T-cell (primary cell): Measurements from ENCODE around the gene DNM3. TPM values are rescaled to one million over a fixed set of nuclear protein-coding genes. Genes with fewer than 3 reads are reported as not detected.

ENCODE experiments used
- ATAC-seq, 4 experiments: fragments of 200-7000 bp in 3 of 4; fragments of 150-1000 bp in 1 of 4; cut with Tn5 transposase; replicated peaks in 1 of 4; 1 replicate in 3 of 4; 2 replicates in 1 of 4; pipeline ENCODE4 v1.10.0; 2021; ENCODE audit warnings: moderate library complexity in 3 of 4, mild to moderate bottlenecking in 2 of 4, moderate number of reproducible peaks in 1 of 4
- CTCF ChIA-PET, 2 donors: fragments of 300-600 bp; sonication (Branson Sonifier 250); formaldehyde crosslinking; loops; one replicate each; lab custom pipeline; 2022; ENCODE audit warnings: antibody characterized with exemption in 2 of 2; lab: Charles Lee
- POLR2A ChIA-PET, 2 donors: fragments of 300-600 bp; sonication (Branson Sonifier 250); formaldehyde crosslinking; loops; one replicate each; lab custom pipeline; 2022; ENCODE audit warnings: antibody characterized with exemption in 2 of 2; lab: Charles Lee
- DNase-seq, 35 experiments: peaks; one replicate each; pipeline versions ENCODE4 v3.0.0 to v3.0.0-alpha.2; 2013 to 2023
- H3K27ac ChIP-seq: one replicate; pipeline ENCODE4 v1.5.1; 2013; ENCODE audit warnings: low read length
- H3K27me3 ChIP-seq, 2 experiments: replicated peaks in 1 of 2; 1 replicate in 1 of 2; 2 replicates in 1 of 2; pipeline versions ENCODE4 v1.6.1 to v1.7.0; 2013; ENCODE audit warnings: low read length in 1 of 2, mixed read lengths in 1 of 2; ENCODE audit not compliant: control insufficient read depth in 2 of 2, insufficient read depth in 2 of 2; ENCODE audit errors: extremely low read depth in 1 of 2
- H3K36me3 ChIP-seq, 2 donors: 1 replicate in 1 of 2; 2 replicates in 1 of 2; pipeline versions ENCODE4 v1.6.1 to v1.7.0; 2013; ENCODE audit warnings: low read length in 1 of 2; ENCODE audit not compliant: control insufficient read depth in 2 of 2, insufficient read depth in 1 of 2; ENCODE audit errors: extremely low read depth in 1 of 2
- H3K4me1 ChIP-seq, 2 experiments: 1 replicate in 1 of 2; 2 replicates in 1 of 2; pipeline versions ENCODE4 v1.6.1 to v1.7.0; 2013; ENCODE audit warnings: low read length in 2 of 2, mixed read lengths in 1 of 2; ENCODE audit not compliant: insufficient read depth in 2 of 2, control insufficient read depth in 1 of 2; ENCODE audit errors: extremely low read depth in 1 of 2
- H3K4me3 ChIP-seq, 2 donors: 1 replicate in 1 of 2; 2 replicates in 1 of 2; pipeline versions ENCODE4 v1.5.1 to v1.7.0; 2013; ENCODE audit warnings: mild to moderate bottlenecking in 2 of 2, low read length in 1 of 2, moderate library complexity in 1 of 2; ENCODE audit not compliant: control insufficient read depth in 1 of 2; ENCODE audit errors: extremely low read depth in 1 of 2
- H3K9me3 ChIP-seq: 2 replicates; pipeline ENCODE4 v1.7.0; 2013
- H3K27ac Mint-ChIP-seq, 2 donors: one replicate each; pipeline ENCODE4 v1.8.0; 2020 to 2021; ENCODE audit warnings: mild to moderate bottlenecking in 2 of 2, mixed read lengths in 2 of 2
- H3K27me3 Mint-ChIP-seq, 2 donors: one replicate each; pipeline ENCODE4 v1.8.0; 2021 to 2022; ENCODE audit warnings: mixed read lengths in 2 of 2
- H3K36me3 Mint-ChIP-seq: one replicate; pipeline ENCODE4 v1.8.0; 2021; ENCODE audit warnings: mixed read lengths
- H3K4me1 Mint-ChIP-seq, 3 donors: one replicate each; pipeline ENCODE4 v1.8.0; 2020 to 2022; ENCODE audit warnings: mixed read lengths in 3 of 3, mild to moderate bottlenecking in 1 of 3
- H3K4me3 Mint-ChIP-seq, 3 donors: one replicate each; pipeline ENCODE4 v1.8.0; 2020 to 2022; ENCODE audit warnings: mild to moderate bottlenecking in 3 of 3, mixed read lengths in 3 of 3, moderate library complexity in 3 of 3
- H3K9me3 Mint-ChIP-seq, 3 donors: one replicate each; pipeline ENCODE4 v1.8.0; 2020 to 2022; ENCODE audit warnings: mixed read lengths in 3 of 3
- WGBS: methylation state at CpG from one replicate; pipeline ENCODE4 v1.1.5; 2013; ENCODE audit warnings: missing lambda C conversion rate; ENCODE audit not compliant: insufficient coverage; 5-methylcytosine and 5-hydroxymethylcytosine counted together
- total RNA-seq, 35 experiments: library from RNA in 6 of 35; stranded (reverse) in 6 of 35; fragments of 120-200 nt in 1 of 35; gene quantifications; one replicate each; pipeline versions ENCODE4 v1.2.1 to v1.2.4 and lab custom pipeline; 2013 to 2026

DNM3 gene
- total RNA-seq, 5 donors from 2014 or later (not counting 1 experiment from before 2014, with no cell fraction given): 2.0 to 2.8 (median 2.4) TPM

DNA sequence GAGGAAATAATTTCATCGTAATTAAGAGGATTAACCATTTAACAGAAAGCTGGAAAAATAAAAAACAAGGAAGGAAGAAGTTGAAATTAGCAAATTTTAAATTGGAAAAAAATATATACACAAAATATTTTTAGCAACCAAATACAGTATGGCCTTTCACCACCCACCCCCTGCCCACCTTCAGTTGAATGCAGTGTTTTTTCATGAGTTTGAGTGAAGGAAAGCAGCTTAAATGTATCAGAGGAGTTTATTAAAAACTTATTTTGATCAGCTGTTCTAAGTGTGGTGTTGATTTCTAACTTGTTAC is 249.2 kb downstream of the DNM3 start:
- Histone ChIP-seq H3K4me1 (no peaks in the 10 kb centered on the region), H3K36me3 (no peaks in the 10 kb centered on the region), H3K27ac (no peak overlapping the region), H3K4me3 (no peak overlapping the region), H3K9me3 (no peaks in the 10 kb centered on the region), H3K27me3 (no peaks in the 10 kb centered on the region)
- Mint-ChIP-seq H3K9me3 (no peaks in the 10 kb centered on the region), H3K4me3 (no peak overlapping the region), H3K27ac (no peak overlapping the region), H3K36me3 (no peaks in the 10 kb centered on the region), H3K4me1 (peaks cover 4 to 7% (median 6%) of the 10 kb centered on the region in 3 donors), H3K27me3 (peaks cover 0 to 2% of the 10 kb centered on the region in 2 donors)
- WGBS: no CpG with 5 or more reads among the region's 1 CpG
- CTCF ChIA-PET: interaction anchor here (0.6 to 2.5 kb wide), 14 partner anchors 88 to 651 kb away, joined by 3 to 28 read pairs (median 4); no protein-coding TSS in a partner anchor
- ATAC-seq (no peak), DNase-seq (no peak)
- POLR2A ChIA-PET: no interaction called here

DNA sequence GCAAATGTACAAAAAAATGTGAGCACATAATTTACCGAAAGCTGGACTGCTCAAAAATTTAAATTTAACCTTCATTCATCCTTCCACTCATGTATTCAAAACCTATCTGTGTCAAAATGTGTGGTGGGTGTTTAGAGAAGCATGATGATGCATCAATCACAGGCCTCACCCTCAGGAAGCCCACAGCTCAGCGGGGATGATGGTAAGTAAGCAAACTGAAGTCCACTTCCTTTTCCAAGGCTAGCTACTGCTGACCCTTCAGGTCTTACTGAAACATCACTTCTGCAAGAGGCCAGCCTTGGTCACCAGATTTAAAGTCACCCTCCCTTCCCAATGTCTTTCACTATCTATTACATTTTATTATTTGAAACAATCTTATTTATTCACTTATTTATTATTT is 254.5 kb downstream of the DNM3 start:
- ChIA-PET CTCF (interaction anchor here (0.5 to 1.1 kb wide), 2 partner anchors 88 to 347 kb away, joined by 3 to 4 read pairs; no protein-coding TSS in a partner anchor), POLR2A (interaction anchor here in 1 of 2 donors (0.6 kb wide), 2 partner anchors 13 to 21 kb away, joined by 3 to 4 read pairs; no protein-coding TSS in a partner anchor)
- Mint-ChIP-seq H3K36me3 (no peaks in the 10 kb centered on the region), H3K4me3 (no peak overlapping the region), H3K27me3 (no peaks in the 10 kb centered on the region), H3K4me1 (peaks cover 0 to 4% (median under 1%) of the 10 kb centered on the region in 3 donors), H3K9me3 (no peaks in the 10 kb centered on the region), H3K27ac (no peak overlapping the region)
- Histone ChIP-seq H3K36me3 (no peaks in the 10 kb centered on the region), H3K4me3 (no peak overlapping the region), H3K27me3 (no peaks in the 10 kb centered on the region), H3K9me3 (no peaks in the 10 kb centered on the region), H3K27ac (no peak overlapping the region), H3K4me1 (no peaks in the 10 kb centered on the region)
- no peak for ATAC-seq
- WGBS: no CpG with 5 or more reads among the region's 2 CpGs
- no peak for DNase-seq

DNA sequence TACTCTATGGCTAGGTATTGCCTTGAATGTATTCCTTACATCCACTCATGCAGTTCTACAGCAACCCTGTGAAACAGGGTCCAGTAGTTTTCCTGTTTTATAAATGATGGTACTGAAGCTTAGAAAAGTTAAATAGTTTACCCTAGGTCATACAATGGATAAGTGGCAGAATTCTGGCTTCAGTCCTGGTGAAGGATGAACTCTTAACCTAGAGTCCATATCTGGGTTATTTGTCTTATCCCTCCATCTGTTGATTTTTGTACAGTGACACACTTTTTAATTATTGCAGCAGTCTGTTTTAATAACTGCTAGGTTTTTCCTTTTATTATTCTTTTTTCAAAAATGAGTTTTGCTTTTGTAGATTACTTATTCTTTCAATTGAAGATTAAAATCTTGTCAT is 263.9 kb downstream of the DNM3 start:
- Mint-ChIP-seq H3K9me3 (no peaks in the 10 kb centered on the region), H3K4me1 (no peaks in the 10 kb centered on the region), H3K36me3 (no peaks in the 10 kb centered on the region), H3K27ac (no peak overlapping the region), H3K27me3 (peaks cover 0 to 6% of the 10 kb centered on the region in 2 donors), H3K4me3 (no peak overlapping the region)
- no peak for ATAC-seq
- Histone ChIP-seq H3K27me3 (no peaks in the 10 kb centered on the region), H3K9me3 (no peaks in the 10 kb centered on the region), H3K4me1 (no peaks in the 10 kb centered on the region), H3K27ac (no peak overlapping the region), H3K36me3 (no peaks in the 10 kb centered on the region), H3K4me3 (no peak overlapping the region)
- ChIA-PET POLR2A (no interaction called here), CTCF (no interaction called here)
- no peak for DNase-seq

DNA sequence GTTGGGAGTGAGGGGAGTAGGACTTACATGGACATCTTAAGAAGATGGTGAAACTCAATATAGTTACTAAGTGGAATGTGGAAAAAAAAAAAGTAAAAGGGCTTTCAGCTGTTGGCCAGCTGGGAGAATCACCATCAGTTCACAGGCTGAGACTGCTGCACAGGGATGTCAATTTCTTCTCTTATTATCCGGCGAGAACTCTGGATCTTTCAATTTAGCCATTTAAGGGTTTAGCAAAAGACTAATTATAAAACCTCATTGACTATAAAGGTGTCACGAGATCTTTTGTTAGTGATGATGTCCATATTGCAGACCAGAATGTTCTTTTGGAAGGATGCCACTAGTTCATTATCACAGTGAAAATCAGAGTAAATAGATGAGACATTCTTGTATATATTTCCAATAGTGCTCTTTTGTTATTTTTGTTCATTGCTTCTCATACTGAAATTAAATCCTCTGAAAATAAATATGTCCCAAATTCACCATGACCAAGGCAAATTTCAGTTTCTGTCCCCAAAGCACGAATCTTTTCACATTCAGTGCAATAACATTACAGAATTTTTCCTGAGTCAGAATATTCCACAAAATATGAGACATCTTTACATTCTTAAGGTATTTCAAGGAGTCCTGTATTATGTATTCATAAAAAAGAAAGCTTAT is 266.1 kb downstream of the DNM3 start:
- no peak overlapping the region for H3K27ac Mint-ChIP-seq
- Histone ChIP-seq H3K27ac (no peak overlapping the region), H3K9me3 (no peaks in the 10 kb centered on the region), H3K4me1 (no peaks in the 10 kb centered on the region), H3K4me3 (no peak overlapping the region), H3K27me3 (no peaks in the 10 kb centered on the region), H3K36me3 (no peaks in the 10 kb centered on the region)
- ChIA-PET POLR2A (interaction anchor here in 1 of 2 donors (0.6 kb wide), 1 partner anchor 1822 kb away, joined by 4 read pairs; no protein-coding TSS in a partner anchor), CTCF (no interaction called here)
- no CpG with 5 or more reads among the region's 4 CpGs for WGBS
- H3K4me3 Mint-ChIP-seq: no peak overlapping the region
- H3K27me3 Mint-ChIP-seq: peaks cover 0 to 6% of the 10 kb centered on the region in 2 donors
- no peaks in the 10 kb centered on the region for H3K36me3 Mint-ChIP-seq
- DNase-seq (no peak), ATAC-seq (no peak)
- H3K9me3 Mint-ChIP-seq: no peaks in the 10 kb centered on the region
- no peaks in the 10 kb centered on the region for H3K4me1 Mint-ChIP-seq

DNA sequence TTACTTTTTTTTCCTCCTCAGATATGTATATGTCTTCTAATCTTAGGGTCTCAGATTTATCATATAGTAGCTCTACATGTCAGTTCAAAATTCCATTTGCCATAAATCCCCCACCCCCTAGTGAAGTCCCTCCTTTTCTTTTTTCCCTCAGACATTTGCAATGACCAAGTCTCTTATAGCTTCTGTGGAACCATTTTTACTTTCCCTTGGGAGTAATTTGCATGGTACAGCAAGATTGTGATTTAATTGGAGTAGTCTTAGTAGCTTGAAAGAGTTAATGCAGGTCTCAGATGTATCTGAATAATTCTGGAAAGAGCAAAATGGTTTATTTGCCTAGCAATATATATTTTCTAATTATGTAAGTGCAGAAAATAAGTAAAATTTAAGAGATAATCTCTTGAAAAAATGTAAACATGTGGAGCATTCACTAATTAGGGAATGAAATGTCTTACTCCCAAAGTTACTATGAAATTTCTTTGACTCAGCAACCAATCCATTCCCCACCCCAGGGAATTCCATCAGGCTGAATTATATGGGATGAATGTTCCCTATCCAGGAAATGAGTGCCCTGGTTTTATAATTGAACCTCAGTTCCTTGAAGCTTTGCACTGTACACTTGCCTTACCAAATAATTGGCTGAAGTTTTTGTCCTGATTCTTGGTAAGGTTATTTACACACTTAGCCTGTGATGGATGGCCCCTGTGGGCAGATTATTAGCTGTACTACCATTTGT is 267.0 kb downstream of the DNM3 start:
- POLR2A ChIA-PET: interaction anchor here in 1 of 2 donors (0.6 kb wide), 1 partner anchor 1821 kb away, joined by 4 read pairs; no protein-coding TSS in a partner anchor
- no peak overlapping the region for H3K4me3 ChIP-seq
- H3K36me3 ChIP-seq: no peaks in the 10 kb centered on the region
- no peaks in the 10 kb centered on the region for H3K4me1 Mint-ChIP-seq
- CTCF ChIA-PET: interaction anchor here (0.6 to 0.7 kb wide), 2 partner anchors 9 to 173 kb away, joined by 3 to 10 read pairs; no protein-coding TSS in a partner anchor
- H3K27ac Mint-ChIP-seq: no peak overlapping the region
- DNase-seq: no peak
- no peaks in the 10 kb centered on the region for H3K4me1 ChIP-seq
- H3K4me3 Mint-ChIP-seq: no peak overlapping the region
- peaks cover 0 to 6% of the 10 kb centered on the region in 2 donors for H3K27me3 Mint-ChIP-seq
- no peak overlapping the region for H3K27ac ChIP-seq
- no peaks in the 10 kb centered on the region for H3K9me3 Mint-ChIP-seq
- H3K36me3 Mint-ChIP-seq: no peaks in the 10 kb centered on the region
- H3K27me3 ChIP-seq: no peaks in the 10 kb centered on the region
- H3K9me3 ChIP-seq: no peaks in the 10 kb centered on the region
- ATAC-seq: no peak

DNA sequence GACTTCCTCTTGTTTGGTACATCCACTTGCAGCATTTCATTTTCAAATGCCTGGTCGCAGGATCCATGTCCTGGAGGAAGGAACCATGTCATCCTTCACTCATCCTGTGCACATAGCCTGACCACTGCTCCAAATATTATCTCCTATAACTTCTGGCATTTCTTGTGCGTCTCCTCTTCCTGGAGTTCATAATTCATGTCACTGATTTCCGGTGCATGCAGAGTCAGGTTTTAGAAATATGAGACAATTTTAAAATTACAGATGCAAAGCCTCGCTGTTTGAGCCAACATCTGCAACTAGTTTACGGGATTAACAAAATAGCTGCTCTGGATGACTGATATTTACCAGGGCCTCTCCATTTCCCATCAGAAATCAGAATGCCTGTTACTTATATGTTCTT is 268.1 kb downstream of the DNM3 start:
- WGBS: 46% methylated on average over 2 of the region's 5 CpGs
- Histone ChIP-seq H3K4me3 (no peak overlapping the region), H3K27ac (no peak overlapping the region), H3K27me3 (no peaks in the 10 kb centered on the region), H3K4me1 (no peaks in the 10 kb centered on the region), H3K36me3 (no peaks in the 10 kb centered on the region), H3K9me3 (no peaks in the 10 kb centered on the region)
- ATAC-seq (no peak), DNase-seq (no peak)
- Mint-ChIP-seq H3K4me1 (no peaks in the 10 kb centered on the region), H3K4me3 (no peak overlapping the region), H3K36me3 (no peaks in the 10 kb centered on the region), H3K27ac (no peak overlapping the region), H3K27me3 (peaks cover 0 to 6% of the 10 kb centered on the region in 2 donors), H3K9me3 (no peaks in the 10 kb centered on the region)
- ChIA-PET POLR2A (no interaction called here), CTCF (interaction anchor here in 1 of 2 donors (0.7 kb wide), 1 partner anchor 8 kb away, joined by 10 read pairs; no protein-coding TSS in a partner anchor)
